ENCODE measurements around the gene DLG5.

- TF ChIP-seq ZNF133 (tag by site-specific recombination; IDR thresholded peaks at IDR 0.05) (no peak), ZNF24 (tag by site-specific recombination; IDR thresholded peaks at IDR 0.05) (no peak), PRDM4 (tag by site-specific recombination; IDR thresholded peaks at IDR 0.05) (no peak)
These were observed 101.6 kb downstream of the DLG5 start for GRCh38 chr10:77824908-77825307.

All from HEK293 (cell line).